Measurements from ENCODE around the gene SLC12A7. TPM values are rescaled to one million over a fixed set of nuclear protein-coding genes. Genes with fewer than 3 reads are reported as not detected.

SLC12A7 gene
- total and polyA plus RNA-seq, 9 of the 15 experiments (the other 6 are each of a cell fraction or from before 2014, with no cell fraction given) = 0.01 to 3.1 (median 0.56) TPM

GRCh38 chr5:1143670-1143951, 31.7 kb upstream of the SLC12A7 start:
- in situ Hi-C loops (cut with MboI) = loop anchor here (10.0 kb wide), 1 partner anchor 119 kb away; no protein-coding TSS in a partner anchor
- H3K4me1 ChIP-seq (replicated peaks in 1 of 2; ENCODE audit: control insufficient read depth in 2 of 2, insufficient read depth in 2 of 2, low read length in 2 of 2) = peaks cover 0 to 38% of the 10 kb centered on the region in 2 experiments; a peak in 2 of 5 replicates

More at GRCh38 chr5:1143670-1143951, 31.7 kb upstream of the SLC12A7 start:
- POLR2A ChIA-PET = no interaction called here
- H3K9ac ChIP-seq (ENCODE audit: insufficient read depth in 1 of 2, low read depth in 2 of 2, low read length in 2 of 2) = no peak overlapping the region; a peak in 1 of 4 replicates
- DNase-seq (ENCODE audit: extremely low read depth in 1 of 4, low spot score in 3 of 4) (no peak), ATAC-seq (no peak), FAIRE-seq (no peak)
- no peak overlapping the region for H3K4me2 ChIP-seq (ENCODE audit: insufficient read depth, low read length)
- WGBS (ENCODE audit: insufficient coverage, low coverage, missing lambda C conversion rate) = 4% methylated on average over 7 of the region's 7 CpGs
- H3K9me1 ChIP-seq (ENCODE audit: control insufficient read depth, insufficient read depth, low read length) = no peaks in the 10 kb centered on the region
- H2AFZ ChIP-seq (ENCODE audit: low read depth, low read length) = no peak overlapping the region
- H3K27ac ChIP-seq (ENCODE audit: extremely low read depth, low read depth, low read length) = no peak overlapping the region
- H3K36me3 ChIP-seq (ENCODE audit: control insufficient read depth, insufficient read depth, low read length) = no peaks in the 10 kb centered on the region
- H3K4me3 ChIP-seq = no peak overlapping the region
- intact Hi-C loops (cut with micrococcal nuclease) = no loop called here
- H3K27me3 ChIP-seq (ENCODE audit: control insufficient read depth in 2 of 2, insufficient read depth in 2 of 2, low read length in 2 of 2) = peaks cover 41 to 74% of the 10 kb centered on the region in 2 experiments; a peak in 4 of 5 replicates
- BruUV-seq (replicated peaks) = no TSS peak
- peaks cover 7% of the 10 kb centered on the region; the same call in 1 of the 2 replicates for H4K20me1 ChIP-seq (replicated peaks; ENCODE audit: control insufficient read depth, insufficient read depth, low read length)
- H3K79me2 ChIP-seq (ENCODE audit: control insufficient read depth, insufficient read depth, low read length) = no peaks in the 10 kb centered on the region
- CTCF ChIA-PET (ENCODE audit: low intra/inter-chr PET ratio) = no interaction called here
- no peak for TF ChIP-seq HDAC6 (IDR thresholded peaks at IDR 0.05; ENCODE audit: low read depth, low read length)
- no peak for TF ChIP-seq USF1 (CRISPR knock-in tag; IDR thresholded peaks at IDR 0.05)
- TF ChIP-seq ZNF79 (CRISPR knock-in tag; IDR thresholded peaks at IDR 0.05; ENCODE audit: low read depth) = no peak
- TF ChIP-seq ARHGAP35 (IDR thresholded peaks at IDR 0.05; ENCODE audit: partially characterized antibody) = no peak
- no peak for TF ChIP-seq ZC3H4 (CRISPR knock-in tag; IDR thresholded peaks at IDR 0.05; ENCODE audit: borderline replicate concordance)
- TF ChIP-seq NCOR1 (IDR thresholded peaks at IDR 0.05) = no peak
- no peak for TF ChIP-seq THRB (CRISPR knock-in tag; conservative IDR thresholded peaks at IDR 0.05)
- H3K9me3 ChIP-seq (replicated peaks; ENCODE audit: control insufficient read depth, insufficient read depth, low read depth, low read length) = no peaks in the 10 kb centered on the region

Data from K562 (cell line).